ENCODE measurements around the gene ZBED4. TPM values are rescaled to one million over a fixed set of nuclear protein-coding genes. Genes with fewer than 3 reads are reported as not detected.

Gene ZBED4
- total and polyA plus RNA-seq, 2 experiments from 2014 or later: 8.5 to 31.9 TPM

DNA sequence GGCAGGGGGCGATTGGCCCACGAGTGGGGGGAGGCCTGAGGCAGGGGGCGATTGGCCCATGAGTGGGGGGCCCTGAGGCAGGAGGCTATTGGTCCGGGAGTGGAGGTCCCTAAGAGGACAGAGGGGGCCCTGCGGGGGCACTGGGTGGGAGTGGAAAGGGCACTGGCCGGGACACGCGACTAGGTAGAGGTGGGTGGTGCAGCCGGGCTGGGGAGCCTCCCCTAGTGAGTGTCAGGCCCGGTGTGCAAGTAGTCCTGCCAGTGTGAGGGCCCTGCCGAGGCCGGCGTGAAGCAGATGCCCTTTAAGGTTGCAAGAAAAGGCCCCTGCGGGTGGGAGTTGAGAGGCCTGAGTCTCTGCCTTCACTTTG lies 25.1 kb upstream of the ZBED4 start (continued):
- TF ChIP-seq, protein P1, sequence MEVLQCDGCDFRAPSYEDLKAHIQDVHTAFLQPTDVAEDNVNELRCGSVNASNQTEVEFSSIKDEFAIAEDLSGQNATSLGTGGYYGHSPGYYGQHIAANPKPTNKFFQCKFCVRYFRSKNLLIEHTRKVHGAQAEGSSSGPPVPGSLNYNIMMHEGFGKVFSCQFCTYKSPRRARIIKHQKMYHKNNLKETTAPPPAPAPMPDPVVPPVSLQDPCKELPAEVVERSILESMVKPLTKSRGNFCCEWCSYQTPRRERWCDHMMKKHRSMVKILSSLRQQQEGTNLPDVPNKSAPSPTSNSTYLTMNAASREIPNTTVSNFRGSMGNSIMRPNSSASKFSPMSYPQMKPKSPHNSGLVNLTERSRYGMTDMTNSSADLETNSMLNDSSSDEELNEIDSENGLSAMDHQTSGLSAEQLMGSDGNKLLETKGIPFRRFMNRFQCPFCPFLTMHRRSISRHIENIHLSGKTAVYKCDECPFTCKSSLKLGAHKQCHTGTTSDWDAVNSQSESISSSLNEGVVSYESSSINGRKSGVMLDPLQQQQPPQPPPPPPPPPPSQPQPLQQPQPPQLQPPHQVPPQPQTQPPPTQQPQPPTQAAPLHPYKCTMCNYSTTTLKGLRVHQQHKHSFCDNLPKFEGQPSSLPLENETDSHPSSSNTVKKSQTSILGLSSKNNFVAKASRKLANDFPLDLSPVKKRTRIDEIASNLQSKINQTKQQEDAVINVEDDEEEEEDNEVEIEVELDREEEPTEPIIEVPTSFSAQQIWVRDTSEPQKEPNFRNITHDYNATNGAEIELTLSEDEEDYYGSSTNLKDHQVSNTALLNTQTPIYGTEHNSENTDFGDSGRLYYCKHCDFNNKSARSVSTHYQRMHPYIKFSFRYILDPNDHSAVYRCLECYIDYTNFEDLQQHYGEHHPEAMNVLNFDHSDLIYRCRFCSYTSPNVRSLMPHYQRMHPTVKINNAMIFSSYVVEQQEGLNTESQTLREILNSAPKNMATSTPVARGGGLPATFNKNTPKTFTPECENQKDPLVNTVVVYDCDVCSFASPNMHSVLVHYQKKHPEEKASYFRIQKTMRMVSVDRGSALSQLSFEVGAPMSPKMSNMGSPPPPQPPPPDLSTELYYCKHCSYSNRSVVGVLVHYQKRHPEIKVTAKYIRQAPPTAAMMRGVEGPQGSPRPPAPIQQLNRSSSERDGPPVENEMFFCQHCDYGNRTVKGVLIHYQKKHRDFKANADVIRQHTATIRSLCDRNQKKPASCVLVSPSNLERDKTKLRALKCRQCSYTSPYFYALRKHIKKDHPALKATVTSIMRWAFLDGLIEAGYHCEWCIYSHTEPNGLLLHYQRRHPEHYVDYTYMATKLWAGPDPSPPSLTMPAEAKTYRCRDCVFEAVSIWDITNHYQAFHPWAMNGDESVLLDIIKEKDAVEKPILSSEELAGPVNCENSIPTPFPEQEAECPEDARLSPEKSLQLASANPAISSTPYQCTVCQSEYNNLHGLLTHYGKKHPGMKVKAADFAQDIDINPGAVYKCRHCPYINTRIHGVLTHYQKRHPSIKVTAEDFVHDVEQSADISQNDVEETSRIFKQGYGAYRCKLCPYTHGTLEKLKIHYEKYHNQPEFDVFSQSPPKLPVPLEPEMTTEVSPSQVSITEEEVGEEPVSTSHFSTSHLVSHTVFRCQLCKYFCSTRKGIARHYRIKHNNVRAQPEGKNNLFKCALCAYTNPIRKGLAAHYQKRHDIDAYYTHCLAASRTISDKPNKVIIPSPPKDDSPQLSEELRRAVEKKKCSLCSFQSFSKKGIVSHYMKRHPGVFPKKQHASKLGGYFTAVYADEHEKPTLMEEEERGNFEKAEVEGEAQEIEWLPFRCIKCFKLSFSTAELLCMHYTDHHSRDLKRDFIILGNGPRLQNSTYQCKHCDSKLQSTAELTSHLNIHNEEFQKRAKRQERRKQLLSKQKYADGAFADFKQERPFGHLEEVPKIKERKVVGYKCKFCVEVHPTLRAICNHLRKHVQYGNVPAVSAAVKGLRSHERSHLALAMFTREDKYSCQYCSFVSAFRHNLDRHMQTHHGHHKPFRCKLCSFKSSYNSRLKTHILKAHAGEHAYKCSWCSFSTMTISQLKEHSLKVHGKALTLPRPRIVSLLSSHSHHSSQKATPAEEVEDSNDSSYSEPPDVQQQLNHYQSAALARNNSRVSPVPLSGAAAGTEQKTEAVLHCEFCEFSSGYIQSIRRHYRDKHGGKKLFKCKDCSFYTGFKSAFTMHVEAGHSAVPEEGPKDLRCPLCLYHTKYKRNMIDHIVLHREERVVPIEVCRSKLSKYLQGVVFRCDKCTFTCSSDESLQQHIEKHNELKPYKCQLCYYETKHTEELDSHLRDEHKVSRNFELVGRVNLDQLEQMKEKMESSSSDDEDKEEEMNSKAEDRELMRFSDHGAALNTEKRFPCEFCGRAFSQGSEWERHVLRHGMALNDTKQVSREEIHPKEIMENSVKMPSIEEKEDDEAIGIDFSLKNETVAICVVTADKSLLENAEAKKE (CRISPR knock-in tag; IDR thresholded peaks at IDR 0.05): no peak
- TF ChIP-seq NANOG (IDR thresholded peaks at IDR 0.05; ENCODE audit: borderline replicate concordance) (no peak), ZNF331 (CRISPR knock-in tag; IDR thresholded peaks at IDR 0.05; ENCODE audit: low read depth) (no peak)
- TF ChIP-seq, protein P2, sequence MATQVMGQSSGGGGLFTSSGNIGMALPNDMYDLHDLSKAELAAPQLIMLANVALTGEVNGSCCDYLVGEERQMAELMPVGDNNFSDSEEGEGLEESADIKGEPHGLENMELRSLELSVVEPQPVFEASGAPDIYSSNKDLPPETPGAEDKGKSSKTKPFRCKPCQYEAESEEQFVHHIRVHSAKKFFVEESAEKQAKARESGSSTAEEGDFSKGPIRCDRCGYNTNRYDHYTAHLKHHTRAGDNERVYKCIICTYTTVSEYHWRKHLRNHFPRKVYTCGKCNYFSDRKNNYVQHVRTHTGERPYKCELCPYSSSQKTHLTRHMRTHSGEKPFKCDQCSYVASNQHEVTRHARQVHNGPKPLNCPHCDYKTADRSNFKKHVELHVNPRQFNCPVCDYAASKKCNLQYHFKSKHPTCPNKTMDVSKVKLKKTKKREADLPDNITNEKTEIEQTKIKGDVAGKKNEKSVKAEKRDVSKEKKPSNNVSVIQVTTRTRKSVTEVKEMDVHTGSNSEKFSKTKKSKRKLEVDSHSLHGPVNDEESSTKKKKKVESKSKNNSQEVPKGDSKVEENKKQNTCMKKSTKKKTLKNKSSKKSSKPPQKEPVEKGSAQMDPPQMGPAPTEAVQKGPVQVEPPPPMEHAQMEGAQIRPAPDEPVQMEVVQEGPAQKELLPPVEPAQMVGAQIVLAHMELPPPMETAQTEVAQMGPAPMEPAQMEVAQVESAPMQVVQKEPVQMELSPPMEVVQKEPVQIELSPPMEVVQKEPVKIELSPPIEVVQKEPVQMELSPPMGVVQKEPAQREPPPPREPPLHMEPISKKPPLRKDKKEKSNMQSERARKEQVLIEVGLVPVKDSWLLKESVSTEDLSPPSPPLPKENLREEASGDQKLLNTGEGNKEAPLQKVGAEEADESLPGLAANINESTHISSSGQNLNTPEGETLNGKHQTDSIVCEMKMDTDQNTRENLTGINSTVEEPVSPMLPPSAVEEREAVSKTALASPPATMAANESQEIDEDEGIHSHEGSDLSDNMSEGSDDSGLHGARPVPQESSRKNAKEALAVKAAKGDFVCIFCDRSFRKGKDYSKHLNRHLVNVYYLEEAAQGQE (IDR thresholded peaks at IDR 0.05; ENCODE audit: unreplicated experiment): no peak
